ENCODE data around the gene CYB561.

GRCh38 chr17:63443053-63443452 is 3.1 kb downstream of the CYB561 start:
- no peak for TF ChIP-seq CTCF (IDR thresholded peaks at IDR 0.05; ENCODE audit: insufficient read depth, low read depth, low read length)
- no peak for TF ChIP-seq EZH2 (IDR thresholded peaks at IDR 0.05; ENCODE audit: insufficient read depth, low read length)
